Astrocyte (in vitro differentiated cells and primary cell): ENCODE measurements around the gene PSMG3. TPM values are rescaled to one million over a fixed set of nuclear protein-coding genes. Genes with fewer than 3 reads are reported as not detected.

Experiments used
- DNase-seq: peaks from one replicate; pipeline ENCODE4 v3.0.0-alpha.2; 2010; ENCODE audit warnings: low read depth
- FAIRE-seq: peaks from 2 replicates; lab custom pipeline; 2011; peaks lifted over from hg19 to GRCh38; lab: Jason Lieb, UNC
- H2AFZ ChIP-seq: 2 replicates; pipeline ENCODE4 v1.6.0; 2012; ENCODE audit warnings: low read depth, low read length, inconsistent platforms
- H3K27ac ChIP-seq: 2 replicates; pipeline ENCODE4 v1.5.1; 2011; ENCODE audit warnings: low read depth, low read length, inconsistent platforms
- H3K27me3 ChIP-seq: 2 replicates; pipeline ENCODE4 v1.6.0; 2011; ENCODE audit warnings: low read length, inconsistent platforms; ENCODE audit not compliant: insufficient read depth
- H3K36me3 ChIP-seq: 2 replicates; pipeline ENCODE4 v1.5.1; 2011; ENCODE audit warnings: low read length, inconsistent platforms; ENCODE audit not compliant: insufficient read depth
- H3K4me1 ChIP-seq: 2 replicates; pipeline ENCODE4 v1.5.1; 2011; ENCODE audit warnings: low read length, inconsistent platforms; ENCODE audit not compliant: insufficient read depth
- H3K4me2 ChIP-seq: 2 replicates; pipeline ENCODE4 v1.6.0; 2012; ENCODE audit warnings: low read length, inconsistent platforms
- H3K4me3 ChIP-seq: 2 replicates; pipeline ENCODE4 v1.5.1; 2011; ENCODE audit warnings: low read depth, mild to moderate bottlenecking, low read length, inconsistent platforms; ENCODE audit not compliant: insufficient read depth
- H3K79me2 ChIP-seq: 2 replicates; pipeline ENCODE4 v1.6.0; 2012; ENCODE audit warnings: mild to moderate bottlenecking, low read length, inconsistent platforms; ENCODE audit not compliant: insufficient read depth
- H3K9ac ChIP-seq: 2 replicates; pipeline ENCODE4 v1.6.0; 2012; ENCODE audit warnings: mild to moderate bottlenecking, low read length, inconsistent platforms
- H3K9me3 ChIP-seq: 2 replicates; pipeline ENCODE4 v1.5.1; 2012; ENCODE audit warnings: low read depth, mild to moderate bottlenecking, low read length, inconsistent platforms; ENCODE audit not compliant: insufficient read depth
- H4K20me1 ChIP-seq: 2 replicates; pipeline ENCODE4 v1.6.0; 2012; ENCODE audit warnings: low read length, inconsistent platforms; ENCODE audit not compliant: insufficient read depth
- H3K27ac Mint-ChIP-seq: one replicate; pipeline ENCODE4 v1.8.0; 2021; ENCODE audit warnings: mild to moderate bottlenecking, mixed read lengths; ENCODE audit not compliant: unreplicated experiment
- H3K27me3 Mint-ChIP-seq: one replicate; pipeline ENCODE4 v1.8.0; 2021; ENCODE audit warnings: low read depth, mixed read lengths; ENCODE audit not compliant: unreplicated experiment
- H3K36me3 Mint-ChIP-seq: one replicate; pipeline ENCODE4 v1.8.0; 2021; ENCODE audit warnings: low read depth, mixed read lengths; ENCODE audit not compliant: unreplicated experiment
- H3K4me1 Mint-ChIP-seq: one replicate; pipeline ENCODE4 v1.8.0; 2021; ENCODE audit warnings: low read depth, mixed read lengths; ENCODE audit not compliant: unreplicated experiment
- H3K4me3 Mint-ChIP-seq: one replicate; pipeline ENCODE4 v1.8.0; 2021; ENCODE audit warnings: mild to moderate bottlenecking, moderate library complexity, mixed read lengths; ENCODE audit not compliant: unreplicated experiment
- H3K9me3 Mint-ChIP-seq: one replicate; pipeline ENCODE4 v1.8.0; 2021; ENCODE audit warnings: mild to moderate bottlenecking, mixed read lengths; ENCODE audit not compliant: unreplicated experiment
- EZH2 ChIP-seq: IDR thresholded peaks from 2 replicates; pipeline ENCODE4 v1.6.1; 2012; ENCODE audit warnings: mild to moderate bottlenecking, low read length, inconsistent platforms; ENCODE audit not compliant: insufficient read depth
- total RNA-seq: library from RNA; stranded (reverse); gene quantifications from 2 replicates; pipeline ENCODE4 v1.2.1, GENCODE V29; 2021
- TF ChIP-seq, protein P1 (sequence below): IDR thresholded peaks from 2 replicates; pipeline ENCODE4 v1.5.1; 2011; ENCODE audit warnings: low read depth, mild to moderate bottlenecking, inconsistent platforms, low read length, moderate library complexity; ENCODE audit not compliant: insufficient read depth

The PSMG3 gene
- total RNA-seq, 1 donor from 2014 or later = 30.3 TPM

- Mint-ChIP-seq H3K9me3 (no peaks in the 10 kb centered on the region), H3K27ac (peak overlapping the region; percentile 34), H3K27me3 (no peaks in the 10 kb centered on the region), H3K4me1 (peaks cover 8% of the 10 kb centered on the region), H3K36me3 (peaks cover 2% of the 10 kb centered on the region), H3K4me3 (no peak overlapping the region)
- DNase-seq = no peak
- Histone ChIP-seq H3K9me3 (no peaks in the 10 kb centered on the region), H3K4me1 (peaks cover 16% of the 10 kb centered on the region), H3K79me2 (no peaks in the 10 kb centered on the region), H3K9ac (no peak overlapping the region), H3K36me3 (no peaks in the 10 kb centered on the region), H3K27me3 (no peaks in the 10 kb centered on the region), H3K4me2 (no peak overlapping the region), H3K27ac (no peak overlapping the region), H4K20me1 (no peaks in the 10 kb centered on the region), H3K4me3 (no peak overlapping the region), H2AFZ (no peak overlapping the region)
- FAIRE-seq = no peak
- TF ChIP-seq, protein P1, sequence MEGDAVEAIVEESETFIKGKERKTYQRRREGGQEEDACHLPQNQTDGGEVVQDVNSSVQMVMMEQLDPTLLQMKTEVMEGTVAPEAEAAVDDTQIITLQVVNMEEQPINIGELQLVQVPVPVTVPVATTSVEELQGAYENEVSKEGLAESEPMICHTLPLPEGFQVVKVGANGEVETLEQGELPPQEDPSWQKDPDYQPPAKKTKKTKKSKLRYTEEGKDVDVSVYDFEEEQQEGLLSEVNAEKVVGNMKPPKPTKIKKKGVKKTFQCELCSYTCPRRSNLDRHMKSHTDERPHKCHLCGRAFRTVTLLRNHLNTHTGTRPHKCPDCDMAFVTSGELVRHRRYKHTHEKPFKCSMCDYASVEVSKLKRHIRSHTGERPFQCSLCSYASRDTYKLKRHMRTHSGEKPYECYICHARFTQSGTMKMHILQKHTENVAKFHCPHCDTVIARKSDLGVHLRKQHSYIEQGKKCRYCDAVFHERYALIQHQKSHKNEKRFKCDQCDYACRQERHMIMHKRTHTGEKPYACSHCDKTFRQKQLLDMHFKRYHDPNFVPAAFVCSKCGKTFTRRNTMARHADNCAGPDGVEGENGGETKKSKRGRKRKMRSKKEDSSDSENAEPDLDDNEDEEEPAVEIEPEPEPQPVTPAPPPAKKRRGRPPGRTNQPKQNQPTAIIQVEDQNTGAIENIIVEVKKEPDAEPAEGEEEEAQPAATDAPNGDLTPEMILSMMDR = no peak
- TF ChIP-seq EZH2 = no peak
These were observed 16.2 kb downstream of the PSMG3 start for GRCh38 chr7:1553512-1554210.

DNA sequence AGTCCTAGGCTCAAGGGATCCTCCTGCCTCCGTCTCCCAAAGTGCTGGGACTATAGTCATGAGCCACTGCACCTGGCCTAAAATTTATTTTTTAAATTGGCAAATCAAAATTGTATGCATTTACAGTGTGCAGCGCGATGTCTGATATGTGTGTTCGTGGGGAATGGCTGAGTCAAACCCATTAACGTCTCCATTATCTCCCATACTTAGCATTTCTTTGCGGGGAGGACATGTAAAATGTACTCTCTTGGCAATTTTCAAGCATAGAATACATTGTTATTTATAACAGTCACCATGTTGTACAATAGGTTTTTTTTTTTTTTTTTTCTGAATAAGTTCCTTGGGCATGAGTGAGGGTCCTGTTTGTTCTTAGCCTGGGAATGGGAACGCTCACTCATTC, 17.6 kb downstream of the PSMG3 start:
- DNase-seq = peak; percentile 52
- Histone ChIP-seq H3K9me3 (no peaks in the 10 kb centered on the region), H3K27ac (no peak overlapping the region), H4K20me1 (no peaks in the 10 kb centered on the region), H3K27me3 (no peaks in the 10 kb centered on the region), H3K36me3 (no peaks in the 10 kb centered on the region), H3K4me1 (peaks cover 16% of the 10 kb centered on the region), H3K4me3 (no peak overlapping the region), H3K9ac (no peak overlapping the region), H3K79me2 (no peaks in the 10 kb centered on the region), H2AFZ (no peak overlapping the region), H3K4me2 (no peak overlapping the region)
- no peaks in the 10 kb centered on the region for H3K27me3 Mint-ChIP-seq
- TF ChIP-seq EZH2 = no peak
- TF ChIP-seq, protein P1 = no peak
- FAIRE-seq = no peak
- H3K27ac Mint-ChIP-seq = no peak overlapping the region
- H3K36me3 Mint-ChIP-seq = peaks cover 2% of the 10 kb centered on the region
- peaks cover 8% of the 10 kb centered on the region for H3K4me1 Mint-ChIP-seq
- no peaks in the 10 kb centered on the region for H3K9me3 Mint-ChIP-seq
- no peak overlapping the region for H3K4me3 Mint-ChIP-seq

DNA sequence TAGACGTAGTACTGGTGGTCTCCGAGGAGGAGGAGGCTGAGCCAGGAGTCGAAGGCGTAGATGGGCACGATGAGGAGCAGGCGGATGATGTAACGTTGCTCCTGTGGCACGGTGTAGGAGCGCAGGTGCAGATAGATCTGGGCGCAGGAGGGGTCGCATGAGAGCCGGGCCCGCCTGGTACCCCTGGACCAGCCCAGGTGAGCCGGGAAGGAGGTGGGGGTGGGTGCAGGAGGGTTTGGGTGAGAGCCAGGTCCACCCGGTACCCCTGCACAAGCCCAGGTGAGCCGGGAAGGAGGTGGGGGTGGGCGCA, 19.0 kb downstream of the PSMG3 start:
- Histone ChIP-seq H3K79me2 (no peaks in the 10 kb centered on the region), H3K4me2 (no peak overlapping the region), H2AFZ (no peak overlapping the region), H3K9ac (no peak overlapping the region), H3K9me3 (no peaks in the 10 kb centered on the region), H3K27ac (no peak overlapping the region), H4K20me1 (no peaks in the 10 kb centered on the region), H3K4me1 (peaks cover 10% of the 10 kb centered on the region), H3K27me3 (no peaks in the 10 kb centered on the region), H3K36me3 (no peaks in the 10 kb centered on the region), H3K4me3 (no peak overlapping the region)
- no peak for DNase-seq
- peaks cover 2% of the 10 kb centered on the region for H3K36me3 Mint-ChIP-seq
- no peak overlapping the region for H3K4me3 Mint-ChIP-seq
- peaks cover 3% of the 10 kb centered on the region for H3K4me1 Mint-ChIP-seq
- no peaks in the 10 kb centered on the region for H3K27me3 Mint-ChIP-seq
- H3K27ac Mint-ChIP-seq = no peak overlapping the region
- no peak for FAIRE-seq
- TF ChIP-seq, protein P1 = no peak
- TF ChIP-seq EZH2 = no peak
- no peaks in the 10 kb centered on the region for H3K9me3 Mint-ChIP-seq
